GM12878 (cell line): ENCODE measurements around the gene RAP1GAP2. TPM values are rescaled to one million over a fixed set of nuclear protein-coding genes. Genes with fewer than 3 reads are reported as not detected.

Experiments used
- ATAC-seq: fragments of 200-7000 bp; cut with Tn5 transposase; 3 replicates; pipeline ENCODE4 v1.9.1; 2020; ENCODE audit warnings: mild to moderate bottlenecking, moderate library complexity
- BruUV-seq: library from RNA; stranded (reverse); fragments of 400-500 nt; replicated peaks from 2 replicates; lab custom pipeline; 2021; lab: Mats Ljungman, UMichigan
- CTCF ChIA-PET: fragments of 300-600 bp; sonication (Branson Sonifier 250); formaldehyde crosslinking; extraction: SDS; loops from one replicate; lab custom pipeline; 2021; ENCODE audit warnings: inconsistent platforms; lab: Yijun Ruan, JAX
- POLR2A ChIA-PET: fragments of 350-600 bp; formaldehyde crosslinking; extraction: SDS; loops from one replicate; lab custom pipeline; 2021; ENCODE audit warnings: inconsistent platforms; lab: Charles Lee
- RAD21 ChIA-PET: fragments of 300-600 bp; sonication (Branson Sonifier 250); formaldehyde crosslinking; loops from one replicate; lab custom pipeline; 2023; ENCODE audit warnings: antibody characterized with exemption; ENCODE audit not compliant: unreplicated experiment; lab: Charles Lee
- SMC1A ChIA-PET: fragments of 300-600 bp; sonication (Branson Sonifier 250); formaldehyde crosslinking; loops from one replicate; lab custom pipeline; 2023; ENCODE audit not compliant: unreplicated experiment, uncharacterized antibody; lab: Charles Lee
- DNase-seq: peaks from one replicate; pipeline ENCODE4 v3.0.0-alpha.2; 2011; ENCODE audit warnings: low read depth, low spot score
- FAIRE-seq: peaks from 3 replicates; lab custom pipeline; 2011; peaks lifted over from hg19 to GRCh38; lab: Jason Lieb, UNC
- H2AFZ ChIP-seq: 2 replicates; pipeline ENCODE4 v1.6.0; 2011; ENCODE audit warnings: low read depth, low read length, control low read depth; ENCODE audit not compliant: control insufficient read depth
- H3K27ac ChIP-seq: 2 replicates; pipeline ENCODE4 v1.5.1; 2011; ENCODE audit warnings: control low read depth; ENCODE audit not compliant: control insufficient read depth, insufficient read depth
- H3K27me3 ChIP-seq, 2 experiments: replicated peaks in 1 of 2; 2 replicates each; pipeline versions ENCODE4 v1.6.0 to v1.6.1; 2011; ENCODE audit warnings: low read length in 1 of 2; ENCODE audit not compliant: control insufficient read depth in 2 of 2, insufficient read depth in 2 of 2
- H3K36me3 ChIP-seq, 2 experiments: 2 replicates each; pipeline ENCODE4 v1.5.1; 2011; ENCODE audit warnings: low read length in 1 of 2; ENCODE audit not compliant: control insufficient read depth in 2 of 2, insufficient read depth in 2 of 2
- H3K4me1 ChIP-seq: 2 replicates; pipeline ENCODE4 v1.6.1; 2011; ENCODE audit warnings: mild to moderate bottlenecking, low read length, moderate library complexity, mixed read lengths; ENCODE audit not compliant: control insufficient read depth, insufficient read depth
- H3K4me2 ChIP-seq: 2 replicates; pipeline ENCODE4 v1.6.0; 2011; ENCODE audit warnings: control low read depth; ENCODE audit not compliant: control insufficient read depth, insufficient read depth
- H3K4me3 ChIP-seq: fragments of 200-600 bp; sonication (generic); 2 replicates; pipeline ENCODE4 v1.5.1; 2016
- H3K79me2 ChIP-seq: 2 replicates; pipeline ENCODE4 v1.6.0; 2011; ENCODE audit warnings: low read length; ENCODE audit not compliant: control insufficient read depth, insufficient read depth
- H3K9ac ChIP-seq: 2 replicates; pipeline ENCODE4 v1.8.0; 2011; ENCODE audit warnings: low read length, control low read depth, mixed read lengths; ENCODE audit not compliant: control insufficient read depth, insufficient read depth
- H3K9me3 ChIP-seq: replicated peaks from 3 replicates; pipeline ENCODE4 v1.5.1; 2011; ENCODE audit warnings: mild to moderate bottlenecking, low read length; ENCODE audit not compliant: control insufficient read depth, insufficient read depth
- H4K20me1 ChIP-seq: 2 replicates; pipeline ENCODE4 v1.6.0; 2011; ENCODE audit not compliant: control insufficient read depth, insufficient read depth
- BCL11A ChIP-seq: IDR thresholded peaks from 2 replicates; pipeline ENCODE4 v1.6.1; 2011; ENCODE audit warnings: low read depth, low read length
- BCL3 ChIP-seq: IDR thresholded peaks from 2 replicates; pipeline ENCODE4 v1.6.1; 2011; ENCODE audit warnings: borderline replicate concordance, low read depth, mild to moderate bottlenecking, moderate library complexity, low read length; ENCODE audit not compliant: insufficient read depth, poor library complexity, severe bottlenecking
- BHLHE40 ChIP-seq, 2 experiments: fragments of 450-650 bp in 1 of 2; IDR thresholded peaks; 2 replicates each; pipeline ENCODE4 v1.6.1; 2011 to 2017; ENCODE audit warnings: low read depth in 2 of 2, borderline replicate concordance in 1 of 2, improper control_type of control experiment in 1 of 2, low read length in 1 of 2, mild to moderate bottlenecking in 1 of 2
- CBX3 ChIP-seq: fragments of 200-600 bp; sonication (generic); IDR thresholded peaks from 2 replicates; pipeline ENCODE4 v1.6.1; 2016; ENCODE audit warnings: low read depth, borderline replicate concordance
- CBX5 ChIP-seq: sonication (generic); IDR thresholded peaks from 2 replicates; pipeline ENCODE4 v1.6.1; 2016; ENCODE audit warnings: low read depth, moderate library complexity, mild to moderate bottlenecking, inconsistent platforms
- CHD1 ChIP-seq: IDR thresholded peaks from 2 replicates; pipeline ENCODE4 v1.6.1; 2012; ENCODE audit warnings: low read depth, low read length, improper control_type of control experiment
- FOS ChIP-seq: IDR thresholded peaks from 3 replicates; pipeline ENCODE4 v1.6.1; 2011; ENCODE audit warnings: borderline replicate concordance; ENCODE audit not compliant: insufficient read length; ENCODE audit errors: extremely low read depth
- GABPA ChIP-seq: IDR thresholded peaks from 2 replicates; pipeline ENCODE4 v1.6.1; 2014; ENCODE audit warnings: antibody characterized with exemption, low read depth, mild to moderate bottlenecking, inconsistent platforms
- IKZF2 ChIP-seq, 2 experiments: fragments of 450-650 bp; IDR thresholded peaks; 2 replicates each; pipeline ENCODE4 v1.6.1; 2017; ENCODE audit warnings: mild to moderate bottlenecking in 2 of 2, moderate library complexity in 2 of 2
- MTA3 ChIP-seq: IDR thresholded peaks from 2 replicates; pipeline ENCODE4 v1.6.1; 2012; ENCODE audit warnings: low read length, inconsistent platforms, borderline replicate concordance
- NBN ChIP-seq: fragments of 450-650 bp; IDR thresholded peaks from 2 replicates; pipeline ENCODE4 v1.6.1; 2016
- NFYA ChIP-seq: IDR thresholded peaks from 2 replicates; pipeline ENCODE4 v1.6.1; 2011; ENCODE audit warnings: low read depth, mild to moderate bottlenecking, low read length, improper control_type of control experiment, borderline replicate concordance
- SPI1 ChIP-seq: IDR thresholded peaks from 2 replicates; pipeline ENCODE4 v1.6.1; 2011; ENCODE audit warnings: low read depth, mild to moderate bottlenecking, low read length, moderate library complexity, borderline replicate concordance; ENCODE audit not compliant: insufficient read depth
- TCF12 ChIP-seq: IDR thresholded peaks from 2 replicates; pipeline ENCODE4 v1.6.1; 2011; ENCODE audit warnings: low read depth, mild to moderate bottlenecking, low read length
- USF1 ChIP-seq: IDR thresholded peaks from 2 replicates; pipeline ENCODE4 v1.6.1; 2011; ENCODE audit warnings: borderline replicate concordance, low read depth, mild to moderate bottlenecking, moderate library complexity, mixed read lengths, low read length; ENCODE audit not compliant: insufficient read depth; ENCODE audit errors: extremely low read length
- YY1 ChIP-seq: IDR thresholded peaks from 2 replicates; pipeline ENCODE4 v1.6.1; 2011; ENCODE audit warnings: low read depth, mild to moderate bottlenecking, low read length
- WGBS: methylation state at CpG from one replicate; pipeline ENCODE4 v1.1.6; 2016; ENCODE audit warnings: low lambda C conversion rate; ENCODE audit not compliant: insufficient replicate concordance, insufficient coverage; ENCODE audit errors: missing lambda C conversion rate; 5-methylcytosine and 5-hydroxymethylcytosine counted together
- in situ Hi-C: fragments of 300-500 bp; cut with MboI; formaldehyde crosslinking; loops from 9 replicates; pipeline ENCODE4 v1.14.3; 2018; ENCODE audit warnings: mixed read lengths
- intact Hi-C: fragments of 100-400 bp; cut with micrococcal nuclease; formaldehyde crosslinking; loops from one replicate; pipeline ENCODE4 v1.14.2; 2022; ENCODE audit not compliant: unreplicated experiment
- polyA plus RNA-seq, 11 experiments: library from polyadenylated mRNA; depleted of rRNA in 4 of 11; unstranded in 6 of 11; stranded (reverse) in 5 of 11; fragments of >200 nt; fragmentation: Nextera tagmentation in 4 of 11; fragmentation: Illumina TruSeq in 1 of 11; extraction: Ambion mirVana in 4 of 11; extraction: Trizol in 1 of 11; gene quantifications; 1 replicate in 1 of 11; 2 replicates in 10 of 11; pipeline versions ENCODE4 v1.2.1 to v1.2.3, GENCODE V29; 2011 to 2016; ENCODE audit warnings: inconsistent platforms in 2 of 11, missing spikeins in 2 of 11, low read depth in 1 of 11
- total RNA-seq, 4 experiments: library from RNA; depleted of rRNA in 3 of 4; stranded (reverse); fragments of >200 nt in 3 of 4; fragmentation: Illumina TruSeq in 1 of 4; extraction: Trizol in 1 of 4; gene quantifications; 2 replicates each; pipeline versions ENCODE4 v1.2.1 to v1.2.3, GENCODE V29; 2013 to 2021
- TF ChIP-seq, protein P1 (sequence below): IDR thresholded peaks from 2 replicates; pipeline ENCODE4 v1.6.1; 2011; ENCODE audit warnings: mild to moderate bottlenecking, low read depth, low read length, moderate library complexity; ENCODE audit not compliant: insufficient replicate concordance

RAP1GAP2 gene
- total and polyA plus RNA-seq, 10 of the 15 experiments (the other 5 are each of a cell fraction or from before 2014, with no cell fraction given): 0.03 to 0.95 (median 0.49) TPM; not detected in 2

DNA sequence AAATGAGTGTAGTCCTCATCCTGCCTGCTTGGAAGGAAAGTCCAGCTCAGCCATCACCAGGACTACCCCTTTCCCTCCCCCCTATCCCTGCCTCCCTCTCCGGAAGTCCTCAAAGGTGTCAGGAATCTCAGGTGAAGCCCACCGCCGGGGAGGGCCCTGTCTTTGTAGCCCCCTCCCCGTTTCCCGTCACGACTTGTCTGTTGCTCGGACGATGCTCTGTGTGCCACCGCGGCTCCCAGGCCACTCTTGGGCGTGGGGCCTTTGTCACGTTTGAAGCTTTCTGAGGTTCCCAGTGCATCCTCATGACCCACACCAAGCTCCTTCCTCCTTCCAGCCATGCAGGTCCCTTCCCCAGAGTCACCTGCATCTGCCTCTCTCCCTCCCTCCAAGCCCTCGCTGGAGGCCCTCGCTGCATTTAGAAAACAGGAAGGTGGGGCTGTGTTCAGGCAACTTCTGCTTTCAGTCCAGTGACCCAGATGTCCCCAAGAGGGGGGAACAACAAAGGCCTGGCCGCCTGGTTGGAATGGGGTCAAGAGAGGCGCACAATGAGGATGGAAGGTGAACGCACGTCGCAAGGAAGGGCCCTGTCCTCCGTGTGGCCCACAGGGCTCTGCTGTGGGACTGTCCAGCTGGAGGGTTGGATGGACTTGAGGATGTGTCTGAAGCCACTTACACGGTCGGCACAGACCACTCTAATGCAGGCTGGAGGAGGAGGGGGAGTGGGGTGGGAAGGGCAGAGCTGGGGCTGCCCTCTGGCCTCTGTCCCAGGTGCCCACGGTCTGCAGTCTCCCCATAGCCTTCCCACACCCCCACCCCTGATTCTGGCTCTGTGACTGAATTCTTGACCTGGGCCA lies 207.3 kb downstream of the RAP1GAP2 start:
- CTCF ChIA-PET: interaction anchor here (1.3 to 2.0 kb wide), 3 partner anchors 9 to 156 kb away, joined by 3 to 6 read pairs (median 3); no protein-coding TSS in a partner anchor
- SMC1A ChIA-PET: interaction anchor here (1.1 kb wide), 1 partner anchor 9 kb away, joined by 9 read pairs; no protein-coding TSS in a partner anchor
- no peaks in the 10 kb centered on the region for H3K36me3 ChIP-seq
- H3K79me2 ChIP-seq: no peaks in the 10 kb centered on the region
- peak; percentile 72 for ATAC-seq
- H3K4me2 ChIP-seq: peak overlapping the region; percentile 98
- FAIRE-seq: peak; percentile 76
- in situ Hi-C loops (loop anchor here (25.0 kb wide), 1 partner anchor 591 kb away; the partner anchor contains the start of gene MNT), intact Hi-C loops (no loop called here)
- H3K9me3 ChIP-seq: no peaks in the 10 kb centered on the region
- RAD21 ChIA-PET: interaction anchor here (0.6 to 1.5 kb wide), 3 partner anchors 9 to 155 kb away, joined by 3 to 8 read pairs (median 4); no protein-coding TSS in a partner anchor
- 8% methylated on average over 23 of the region's 23 CpGs for WGBS
- no peaks in the 10 kb centered on the region; a peak in 1 of 4 replicates for H3K27me3 ChIP-seq
- H3K27ac ChIP-seq: peak overlapping the region; percentile 78
- BruUV-seq: no TSS peak
- no peaks in the 10 kb centered on the region for H4K20me1 ChIP-seq
- peak overlapping the region; percentile 95 for H2AFZ ChIP-seq
- POLR2A ChIA-PET: no interaction called here
- peak; percentile 32 for DNase-seq
- H3K9ac ChIP-seq: peak overlapping the region; percentile 61
- H3K4me3 ChIP-seq: peak overlapping the region; percentile 40; the same call in 1 of the 2 replicates
- H3K4me1 ChIP-seq: peaks cover 35% of the 10 kb centered on the region
- TF ChIP-seq MTA3 (no peak), CHD1 (no peak), BHLHE40 (IDR thresholded peaks at IDR 0.05; ENCODE audit: borderline replicate concordance in 1 of 2, low read depth in 2 of 2, low read length in 1 of 2) (peak; percentile 46 to 48; a peak in 2 of 4 replicates), NBN (no peak), FOS (no peak), CBX3 (no peak), GABPA (no peak), YY1 (no peak), NFYA (no peak), TCF12 (no peak), BCL11A (no peak), SPI1 (peak; percentile 63), BCL3 (no peak), USF1 (no peak), IKZF2 (IDR thresholded peaks at IDR 0.05) (0 out of 4 replicates have a peak, but pooled peaks of 1 of the 2 experiments have one; percentile 0), CBX5 (no peak)
- TF ChIP-seq, protein P1, sequence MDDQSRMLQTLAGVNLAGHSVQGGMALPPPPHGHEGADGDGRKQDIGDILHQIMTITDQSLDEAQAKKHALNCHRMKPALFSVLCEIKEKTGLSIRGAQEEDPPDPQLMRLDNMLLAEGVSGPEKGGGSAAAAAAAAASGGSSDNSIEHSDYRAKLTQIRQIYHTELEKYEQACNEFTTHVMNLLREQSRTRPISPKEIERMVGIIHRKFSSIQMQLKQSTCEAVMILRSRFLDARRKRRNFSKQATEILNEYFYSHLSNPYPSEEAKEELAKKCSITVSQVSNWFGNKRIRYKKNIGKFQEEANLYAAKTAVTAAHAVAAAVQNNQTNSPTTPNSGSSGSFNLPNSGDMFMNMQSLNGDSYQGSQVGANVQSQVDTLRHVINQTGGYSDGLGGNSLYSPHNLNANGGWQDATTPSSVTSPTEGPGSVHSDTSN: no peak
